HEK293 (cell line): Measurements from ENCODE around the gene ANKRD36C.
"Not testable (repeated sequence)": the region's sequence is repeated elsewhere in the genome, so short reads cannot be mapped to it uniquely, and the experiment has no call there.

Source experiments
- CTCF ChIA-PET: fragments of 350-600 bp; formaldehyde crosslinking; extraction: SDS; loops from one replicate; lab custom pipeline; 2021; ENCODE audit warnings: antibody characterized with exemption; lab: Yijun Ruan, JAX
- POLR2A ChIA-PET: fragments of 300-600 bp; formaldehyde crosslinking; extraction: SDS; loops from one replicate; lab custom pipeline; 2020; ENCODE audit warnings: antibody characterized with exemption, inconsistent platforms; lab: Yijun Ruan, JAX
- H3K27ac ChIP-seq: fragments of 200-500 bp; sonication (Bioruptor generic); 2 replicates; pipeline ENCODE4 v1.5.1; 2014; ENCODE audit warnings: low read depth, low read length, control low read depth, inconsistent platforms; ENCODE audit errors: extremely low read depth
- H3K36me3 ChIP-seq, 2 experiments: fragments of 200-500 bp in 1 of 2; sonication (Bioruptor generic) in 1 of 2; 1 replicate in 1 of 2; 2 replicates in 1 of 2; pipeline ENCODE4 v1.5.1; 2014 to 2017; ENCODE audit warnings: inconsistent platforms in 2 of 2, low read length in 2 of 2; ENCODE audit not compliant: control insufficient read depth in 2 of 2, insufficient read depth in 1 of 2
- H3K4me1 ChIP-seq: fragments of 200-500 bp; sonication (Bioruptor generic); 2 replicates; pipeline ENCODE4 v1.5.1; 2014; ENCODE audit warnings: mild to moderate bottlenecking, low read length, inconsistent platforms; ENCODE audit not compliant: control insufficient read depth, insufficient read depth
- H3K4me3 ChIP-seq: 2 replicates; pipeline ENCODE4 v1.5.1; 2011; ENCODE audit warnings: low read depth, mild to moderate bottlenecking, control low read depth, low read length, moderate library complexity
- H3K9me3 ChIP-seq: fragments of 200-500 bp; sonication (Bioruptor generic); 2 replicates; pipeline ENCODE4 v1.5.1; 2014; ENCODE audit warnings: low read depth, low read length, inconsistent platforms; ENCODE audit not compliant: control insufficient read depth, insufficient read depth
- KLF1 ChIP-seq: fragments of 450-650 bp; formaldehyde crosslinking; IDR thresholded peaks from 2 replicates; pipeline ENCODE4 v1.5.1; 2016; ENCODE audit warnings: missing biosample characterization, missing genetic modification characterization
- ZNF366 ChIP-seq: fragments of 450-650 bp; formaldehyde crosslinking; conservative IDR thresholded peaks from 2 replicates; pipeline ENCODE4 v1.5.1; 2016; ENCODE audit warnings: missing biosample characterization, missing genetic modification characterization
- ZNF654 ChIP-seq: fragments of 450-650 bp; formaldehyde crosslinking; IDR thresholded peaks from 2 replicates; pipeline ENCODE4 v1.5.1; 2016; ENCODE audit warnings: low read depth, missing biosample characterization, missing genetic modification characterization
- ZSCAN30 ChIP-seq: fragments of 450-650 bp; IDR thresholded peaks from 2 replicates; pipeline ENCODE4 v1.5.1; 2018; ENCODE audit warnings: missing biosample characterization, mild to moderate bottlenecking, missing genetic modification characterization, moderate library complexity
- TF ChIP-seq, protein P1 (sequence below): fragments of 450-650 bp; formaldehyde crosslinking; IDR thresholded peaks from 2 replicates; pipeline ENCODE4 v1.5.1; 2016; ENCODE audit warnings: missing biosample characterization, missing genetic modification characterization

Gene ANKRD36C

DNA sequence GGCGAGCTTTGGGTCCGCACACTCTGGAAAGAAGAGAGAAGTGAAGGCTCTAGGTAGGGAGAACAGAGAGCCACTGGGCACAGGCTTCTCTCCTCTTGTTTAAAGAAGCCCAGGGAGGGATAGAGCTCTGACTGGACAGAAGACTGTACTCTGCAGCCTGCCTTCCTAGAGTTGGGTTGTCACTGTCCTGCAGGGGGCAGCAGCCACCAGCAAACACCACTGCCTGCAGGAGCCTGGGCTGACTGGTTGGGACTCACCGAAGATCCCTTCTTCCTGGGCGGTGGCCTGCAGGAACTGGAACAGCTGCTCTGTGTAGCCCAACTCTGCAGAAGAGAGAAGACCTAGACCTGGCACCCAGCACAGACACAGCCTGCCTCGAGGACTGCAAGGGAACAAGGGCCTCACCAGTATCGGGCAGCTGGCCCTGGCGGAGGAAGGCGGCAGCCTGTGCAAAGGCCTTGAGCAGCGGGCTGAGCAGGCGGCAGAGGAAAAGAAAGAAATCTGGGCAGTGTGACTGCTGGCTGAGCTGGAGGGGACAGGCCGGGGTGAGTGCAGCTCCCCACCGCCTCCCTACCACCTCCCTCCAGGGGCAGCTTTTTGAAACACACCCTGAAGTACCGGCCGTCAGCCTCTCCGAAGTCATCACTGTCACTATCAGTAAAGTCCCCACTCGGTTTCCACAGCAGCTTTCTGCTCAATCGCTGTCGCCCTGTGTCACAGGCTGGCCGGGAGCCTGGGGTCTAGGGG, 31.2 kb upstream of the ANKRD36C start:
- H3K36me3 ChIP-seq, H3K4me1 ChIP-seq, H3K9me3 ChIP-seq, POLR2A ChIA-PET, H3K4me3 ChIP-seq, H3K27ac ChIP-seq: not testable (repeated sequence)
- TF ChIP-seq ZNF654 (tag by site-specific recombination) (peak; percentile 75), ZSCAN30 (tag by site-specific recombination) (peak; percentile 89), ZNF366 (tag by site-specific recombination) (peak; percentile 45; the same call in 1 of the 2 replicates), KLF1 (tag by site-specific recombination) (0 out of 2 replicates have a peak, but pooled peaks have one; percentile 10)
- TF ChIP-seq, protein P1, sequence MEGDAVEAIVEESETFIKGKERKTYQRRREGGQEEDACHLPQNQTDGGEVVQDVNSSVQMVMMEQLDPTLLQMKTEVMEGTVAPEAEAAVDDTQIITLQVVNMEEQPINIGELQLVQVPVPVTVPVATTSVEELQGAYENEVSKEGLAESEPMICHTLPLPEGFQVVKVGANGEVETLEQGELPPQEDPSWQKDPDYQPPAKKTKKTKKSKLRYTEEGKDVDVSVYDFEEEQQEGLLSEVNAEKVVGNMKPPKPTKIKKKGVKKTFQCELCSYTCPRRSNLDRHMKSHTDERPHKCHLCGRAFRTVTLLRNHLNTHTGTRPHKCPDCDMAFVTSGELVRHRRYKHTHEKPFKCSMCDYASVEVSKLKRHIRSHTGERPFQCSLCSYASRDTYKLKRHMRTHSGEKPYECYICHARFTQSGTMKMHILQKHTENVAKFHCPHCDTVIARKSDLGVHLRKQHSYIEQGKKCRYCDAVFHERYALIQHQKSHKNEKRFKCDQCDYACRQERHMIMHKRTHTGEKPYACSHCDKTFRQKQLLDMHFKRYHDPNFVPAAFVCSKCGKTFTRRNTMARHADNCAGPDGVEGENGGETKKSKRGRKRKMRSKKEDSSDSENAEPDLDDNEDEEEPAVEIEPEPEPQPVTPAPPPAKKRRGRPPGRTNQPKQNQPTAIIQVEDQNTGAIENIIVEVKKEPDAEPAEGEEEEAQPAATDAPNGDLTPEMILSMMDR = peak; percentile 62; the same call in 1 of the 2 replicates
- CTCF ChIA-PET = interaction anchor here (0.5 to 4.1 kb wide), 25 partner anchors 10 to 944 kb away, joined by 3 to 38 read pairs (median 4); no protein-coding TSS in a partner anchor

DNA sequence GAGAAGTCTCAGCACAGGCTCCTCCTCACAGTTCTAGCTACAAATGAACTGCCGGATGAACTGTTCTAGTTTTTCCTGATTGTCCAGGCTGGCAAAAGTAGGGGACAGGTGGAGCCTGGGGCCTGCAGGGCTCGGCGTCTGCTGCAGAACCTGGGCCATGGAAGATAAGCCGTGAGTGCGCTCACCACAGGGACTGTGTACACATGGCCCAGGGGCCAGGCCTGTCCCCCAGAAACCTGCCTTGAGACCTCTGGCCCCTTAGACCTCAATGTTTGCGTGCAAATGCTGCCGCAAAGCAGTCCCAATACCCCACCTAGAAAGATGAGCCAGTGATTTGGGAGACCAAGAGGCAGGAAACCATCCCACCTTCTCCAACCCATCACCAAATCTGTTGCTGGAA, 30.5 kb upstream of the ANKRD36C start:
- H3K27ac ChIP-seq, H3K36me3 ChIP-seq, POLR2A ChIA-PET, H3K4me3 ChIP-seq, H3K4me1 ChIP-seq, H3K9me3 ChIP-seq: not testable (repeated sequence)
- CTCF ChIA-PET = interaction anchor here (0.5 to 4.1 kb wide), 22 partner anchors 9 to 945 kb away, joined by 3 to 38 read pairs (median 4); no protein-coding TSS in a partner anchor

DNA sequence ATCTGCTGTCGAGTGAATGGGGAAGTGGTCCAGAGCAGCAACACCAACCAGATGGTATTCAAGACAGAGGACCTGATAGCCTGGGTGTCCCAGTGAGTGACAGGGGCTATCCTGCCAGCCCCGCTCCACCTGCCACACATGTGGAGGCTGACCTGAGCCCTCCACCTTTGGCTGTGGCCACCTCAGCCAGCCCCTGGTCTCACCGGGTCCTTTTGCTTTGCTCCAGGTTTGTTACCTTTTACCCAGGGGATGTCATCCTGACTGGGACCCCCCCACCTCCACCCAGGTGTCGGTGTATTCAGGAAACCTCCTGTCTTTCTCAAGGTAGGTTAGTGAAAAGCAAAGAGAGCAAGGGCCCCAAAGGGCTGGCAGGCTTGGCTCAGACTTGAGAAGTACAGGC, 29.5 kb upstream of the ANKRD36C start:
- H3K4me3 ChIP-seq, POLR2A ChIA-PET, H3K27ac ChIP-seq, H3K36me3 ChIP-seq, H3K9me3 ChIP-seq, H3K4me1 ChIP-seq: not testable (repeated sequence)
- CTCF ChIA-PET = interaction anchor here (4.1 kb wide), 1 partner anchor 154 kb away, joined by 38 read pairs; no protein-coding TSS in a partner anchor

DNA sequence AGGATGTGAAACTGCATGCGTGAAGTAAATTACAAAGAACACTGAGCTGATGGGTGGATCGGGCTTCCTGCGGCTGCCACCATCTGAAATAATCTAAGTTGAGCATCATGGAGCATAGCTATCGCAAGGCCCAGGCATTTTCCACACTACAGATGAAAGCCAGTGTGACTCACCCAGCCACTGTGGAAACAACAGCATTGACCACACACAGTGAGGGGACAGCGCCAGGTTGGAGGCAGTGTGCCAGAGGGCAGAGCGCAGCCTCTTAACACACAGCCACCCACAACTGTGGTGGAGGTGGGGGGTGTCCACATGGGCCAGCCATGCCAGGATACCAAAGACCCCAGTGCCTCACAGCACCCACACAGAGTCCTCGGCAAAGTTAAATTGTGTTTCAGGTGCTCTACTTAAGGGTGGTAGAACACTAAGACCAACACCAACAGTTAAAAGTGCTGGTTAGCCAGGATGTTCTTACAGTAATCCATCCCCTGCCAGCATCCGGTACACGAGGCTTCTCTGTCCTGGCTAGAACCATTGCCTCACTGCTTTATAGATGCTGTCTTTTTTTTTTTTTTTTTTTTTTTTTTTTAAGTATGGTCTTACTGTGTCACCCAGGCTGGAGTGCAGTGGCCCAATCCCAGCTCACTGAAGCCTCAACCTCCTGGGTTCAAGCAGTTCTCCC, 28.4 kb upstream of the ANKRD36C start:
- H3K36me3 ChIP-seq, H3K27ac ChIP-seq, POLR2A ChIA-PET, H3K9me3 ChIP-seq, CTCF ChIA-PET, H3K4me1 ChIP-seq, H3K4me3 ChIP-seq: not testable (repeated sequence)

DNA sequence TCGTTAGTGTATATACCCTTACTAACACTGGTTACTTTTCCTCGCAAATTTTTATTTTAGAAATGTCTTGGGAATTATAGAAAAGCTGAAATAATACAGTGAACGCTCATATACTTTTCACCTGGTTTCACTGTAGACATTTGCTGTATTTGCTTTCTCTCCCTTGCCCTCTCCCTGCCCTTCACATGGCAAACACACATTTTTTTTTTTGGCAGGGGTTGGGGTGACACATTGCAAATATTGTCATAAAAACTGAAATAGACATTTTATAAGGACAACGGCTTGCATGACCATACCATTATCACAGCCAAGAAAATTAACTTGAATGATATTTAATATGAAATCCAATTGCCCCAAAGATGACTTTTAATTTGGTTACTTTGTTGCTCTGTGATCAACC, 24.7 kb upstream of the ANKRD36C start:
- CTCF ChIA-PET, H3K4me3 ChIP-seq, H3K27ac ChIP-seq, H3K36me3 ChIP-seq, POLR2A ChIA-PET, H3K9me3 ChIP-seq, H3K4me1 ChIP-seq: not testable (repeated sequence)

DNA sequence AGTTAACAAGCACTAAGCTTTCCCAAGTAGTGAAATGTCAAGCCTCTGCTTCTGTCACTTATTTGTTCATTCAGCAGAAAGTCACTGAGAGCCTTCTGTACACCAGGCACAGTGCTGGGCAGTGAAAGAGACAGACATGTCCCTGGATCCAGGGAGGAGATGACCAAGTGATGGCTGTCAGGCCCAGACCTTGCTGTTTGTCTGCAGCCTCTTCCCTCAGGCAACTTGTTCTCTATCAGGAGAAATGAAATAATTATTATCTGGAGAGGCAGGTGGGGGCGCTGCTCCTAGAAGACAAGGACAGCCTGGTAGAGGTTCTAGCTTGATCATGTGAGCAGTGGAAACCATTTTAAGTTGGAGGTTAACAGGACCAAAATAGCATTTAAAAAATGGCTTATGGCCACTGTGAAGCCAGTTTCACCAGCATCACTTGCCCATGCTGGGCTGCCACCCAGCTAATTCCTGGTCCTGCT, 21.2 kb upstream of the ANKRD36C start:
- H3K4me3 ChIP-seq, H3K27ac ChIP-seq, H3K4me1 ChIP-seq, POLR2A ChIA-PET, H3K9me3 ChIP-seq, H3K36me3 ChIP-seq: not testable (repeated sequence)
- CTCF ChIA-PET = interaction anchor here (0.7 to 2.5 kb wide), 3 partner anchors 10 to 136 kb away, joined by 3 to 9 read pairs (median 3); no protein-coding TSS in a partner anchor

DNA sequence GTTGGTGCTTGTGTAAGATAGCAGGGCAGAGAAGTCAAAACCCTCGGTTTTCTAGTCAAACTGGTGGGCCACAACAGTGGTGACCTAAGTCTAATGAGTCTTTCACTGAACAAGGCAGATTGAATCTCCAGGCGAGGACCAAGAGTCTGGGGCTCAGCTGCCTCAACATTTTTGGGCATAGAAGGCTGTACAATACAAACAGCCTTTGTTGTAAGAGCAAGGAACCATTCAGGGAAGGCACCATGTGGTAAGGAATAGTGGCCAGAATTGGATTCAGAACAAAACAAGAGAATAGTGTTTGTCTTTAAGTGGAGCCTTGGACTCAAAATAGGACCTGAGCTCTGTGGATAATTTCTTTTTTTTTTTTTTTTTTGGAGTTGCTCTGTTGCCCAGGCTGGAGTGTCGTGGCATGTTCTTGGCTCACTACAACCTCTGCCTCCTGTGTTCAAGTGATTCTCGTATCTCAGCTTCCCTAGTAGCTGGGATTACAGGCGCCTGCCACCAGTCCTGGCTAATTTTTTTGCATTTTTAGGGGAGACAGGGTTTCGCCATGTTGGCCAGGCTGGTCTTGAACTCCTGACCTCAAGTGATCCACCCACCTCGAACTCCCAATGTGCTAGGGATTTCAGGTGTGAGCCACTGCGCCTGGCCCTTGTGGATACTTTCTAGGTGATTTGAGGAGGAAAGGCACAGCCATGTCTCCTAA, 20.6 kb upstream of the ANKRD36C start:
- H3K36me3 ChIP-seq, POLR2A ChIA-PET, H3K9me3 ChIP-seq, H3K4me1 ChIP-seq, H3K27ac ChIP-seq, H3K4me3 ChIP-seq: not testable (repeated sequence)
- CTCF ChIA-PET = interaction anchor here (0.6 to 2.5 kb wide), 3 partner anchors 11 to 250 kb away, joined by 3 to 9 read pairs (median 4); no protein-coding TSS in a partner anchor
